Nephron progenitor cell (in vitro differentiated cells): ENCODE data around the gene MYO7A.

ENCODE experiments used
- DNase-seq: peaks from one replicate; pipeline ENCODE4 v3.0.0; 2021
- H3K27ac Mint-ChIP-seq: 2 replicates; pipeline ENCODE4 v1.8.0; 2021; ENCODE audit warnings: mild to moderate bottlenecking, moderate library complexity, mixed read lengths
- H3K27me3 Mint-ChIP-seq: 2 replicates; pipeline ENCODE4 v1.8.0; 2021; ENCODE audit warnings: mild to moderate bottlenecking, low read depth, mixed read lengths; ENCODE audit not compliant: poor library complexity
- H3K36me3 Mint-ChIP-seq: 2 replicates; pipeline ENCODE4 v1.8.0; 2021; ENCODE audit warnings: low read depth, mixed read lengths
- H3K4me1 Mint-ChIP-seq: 2 replicates; pipeline ENCODE4 v1.8.0; 2021; ENCODE audit warnings: mixed read lengths
- H3K4me3 Mint-ChIP-seq: 2 replicates; pipeline ENCODE4 v1.8.0; 2021; ENCODE audit warnings: mild to moderate bottlenecking, moderate library complexity, mixed read lengths
- H3K9me3 Mint-ChIP-seq: 2 replicates; pipeline ENCODE4 v1.8.0; 2021; ENCODE audit warnings: mild to moderate bottlenecking, moderate library complexity, mixed read lengths
- TF ChIP-seq, protein P1 (sequence below): fragments of 200-600 bp; sonication (generic); IDR thresholded peaks from 2 replicates; pipeline ENCODE4 v1.5.0; 2021; ENCODE audit warnings: antibody characterized with exemption

Gene MYO7A

DNA sequence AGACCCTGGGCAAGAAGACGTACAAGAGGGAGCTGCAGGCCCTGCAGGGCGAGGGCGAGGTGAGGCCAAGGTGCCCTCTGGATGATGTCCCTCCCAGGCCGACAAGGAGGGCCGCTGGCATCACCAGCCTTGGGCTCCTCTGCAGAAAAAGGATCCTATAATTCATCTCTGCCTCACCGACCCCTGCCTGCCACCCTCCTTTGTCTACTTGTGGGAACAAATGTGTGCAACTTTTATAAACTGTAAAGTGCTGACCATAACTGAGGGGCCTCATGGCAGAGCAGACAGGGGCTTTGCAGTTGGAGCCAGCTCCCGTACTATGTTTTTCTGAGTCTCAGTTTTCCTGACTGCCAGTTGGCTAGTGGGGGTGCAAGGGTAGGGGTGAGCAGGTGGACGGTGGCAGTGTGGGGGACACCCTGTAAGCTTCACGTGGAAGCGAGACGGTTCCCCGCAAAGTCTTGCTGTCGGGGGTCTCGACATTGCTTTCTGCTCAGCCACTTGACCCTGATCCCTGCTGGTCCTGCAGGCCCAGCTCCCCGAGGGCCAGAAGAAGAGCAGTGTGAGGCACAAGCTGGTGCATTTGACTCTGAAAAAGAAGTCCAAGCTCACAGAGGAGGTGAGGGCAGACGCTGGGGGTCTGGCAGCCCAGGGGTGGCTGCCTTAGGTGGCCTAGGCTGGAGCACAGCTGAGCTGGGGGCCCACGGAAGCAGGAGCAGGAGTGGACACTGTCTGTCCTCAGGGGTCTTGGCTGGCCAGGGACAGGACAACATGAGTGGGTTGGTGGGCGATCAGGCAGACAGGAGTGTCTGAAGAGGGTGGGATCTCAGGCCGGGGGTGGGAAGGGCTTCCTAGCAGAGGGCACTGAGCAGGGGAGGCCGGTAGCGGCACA, 54.7 kb downstream of the MYO7A start:
- Mint-ChIP-seq H3K36me3 (peaks cover 5% of the 10 kb centered on the region), H3K9me3 (peaks cover 4% of the 10 kb centered on the region), H3K27me3 (peaks cover 2% of the 10 kb centered on the region), H3K4me3 (no peak overlapping the region), H3K4me1 (peaks cover 5% of the 10 kb centered on the region), H3K27ac (peak overlapping the region; percentile 69)
- DNase-seq = no peak
- TF ChIP-seq, protein P1, sequence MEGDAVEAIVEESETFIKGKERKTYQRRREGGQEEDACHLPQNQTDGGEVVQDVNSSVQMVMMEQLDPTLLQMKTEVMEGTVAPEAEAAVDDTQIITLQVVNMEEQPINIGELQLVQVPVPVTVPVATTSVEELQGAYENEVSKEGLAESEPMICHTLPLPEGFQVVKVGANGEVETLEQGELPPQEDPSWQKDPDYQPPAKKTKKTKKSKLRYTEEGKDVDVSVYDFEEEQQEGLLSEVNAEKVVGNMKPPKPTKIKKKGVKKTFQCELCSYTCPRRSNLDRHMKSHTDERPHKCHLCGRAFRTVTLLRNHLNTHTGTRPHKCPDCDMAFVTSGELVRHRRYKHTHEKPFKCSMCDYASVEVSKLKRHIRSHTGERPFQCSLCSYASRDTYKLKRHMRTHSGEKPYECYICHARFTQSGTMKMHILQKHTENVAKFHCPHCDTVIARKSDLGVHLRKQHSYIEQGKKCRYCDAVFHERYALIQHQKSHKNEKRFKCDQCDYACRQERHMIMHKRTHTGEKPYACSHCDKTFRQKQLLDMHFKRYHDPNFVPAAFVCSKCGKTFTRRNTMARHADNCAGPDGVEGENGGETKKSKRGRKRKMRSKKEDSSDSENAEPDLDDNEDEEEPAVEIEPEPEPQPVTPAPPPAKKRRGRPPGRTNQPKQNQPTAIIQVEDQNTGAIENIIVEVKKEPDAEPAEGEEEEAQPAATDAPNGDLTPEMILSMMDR = no peak

DNA sequence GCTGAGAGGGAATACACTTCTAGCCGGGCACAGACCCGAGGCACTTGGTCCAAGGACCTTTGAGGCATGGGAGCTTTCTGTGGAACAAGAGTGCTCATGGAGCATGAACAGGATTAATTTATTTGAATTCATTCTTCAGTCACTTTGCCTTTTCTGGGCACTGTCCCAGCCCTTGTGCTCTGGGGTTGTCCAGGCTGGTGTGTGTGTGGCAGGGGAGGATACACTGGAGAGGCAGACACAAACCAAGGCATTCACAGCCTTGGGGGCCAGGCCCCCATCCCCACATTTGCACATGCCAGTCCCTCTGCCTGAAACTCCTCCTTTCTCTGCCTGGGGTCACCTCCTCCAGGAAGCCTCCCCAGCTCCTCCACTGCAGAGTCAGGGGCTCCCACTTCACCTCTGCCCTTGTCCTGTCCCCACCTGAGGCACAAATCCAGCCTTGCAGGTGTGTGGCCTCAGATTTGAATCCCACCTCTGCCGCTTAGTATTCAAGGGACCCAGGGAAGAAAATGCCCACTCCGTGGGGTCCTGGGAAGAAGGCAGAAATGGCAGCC, 55.5 kb downstream of the MYO7A start:
- peaks cover 1% of the 10 kb centered on the region for H3K36me3 Mint-ChIP-seq
- H3K27me3 Mint-ChIP-seq = peaks cover 2% of the 10 kb centered on the region
- peaks cover 1% of the 10 kb centered on the region for H3K9me3 Mint-ChIP-seq
- no peak overlapping the region for H3K4me3 Mint-ChIP-seq
- peaks cover 5% of the 10 kb centered on the region for H3K4me1 Mint-ChIP-seq
- no peak overlapping the region for H3K27ac Mint-ChIP-seq
- TF ChIP-seq, protein P1 = no peak
- no peak for DNase-seq

DNA sequence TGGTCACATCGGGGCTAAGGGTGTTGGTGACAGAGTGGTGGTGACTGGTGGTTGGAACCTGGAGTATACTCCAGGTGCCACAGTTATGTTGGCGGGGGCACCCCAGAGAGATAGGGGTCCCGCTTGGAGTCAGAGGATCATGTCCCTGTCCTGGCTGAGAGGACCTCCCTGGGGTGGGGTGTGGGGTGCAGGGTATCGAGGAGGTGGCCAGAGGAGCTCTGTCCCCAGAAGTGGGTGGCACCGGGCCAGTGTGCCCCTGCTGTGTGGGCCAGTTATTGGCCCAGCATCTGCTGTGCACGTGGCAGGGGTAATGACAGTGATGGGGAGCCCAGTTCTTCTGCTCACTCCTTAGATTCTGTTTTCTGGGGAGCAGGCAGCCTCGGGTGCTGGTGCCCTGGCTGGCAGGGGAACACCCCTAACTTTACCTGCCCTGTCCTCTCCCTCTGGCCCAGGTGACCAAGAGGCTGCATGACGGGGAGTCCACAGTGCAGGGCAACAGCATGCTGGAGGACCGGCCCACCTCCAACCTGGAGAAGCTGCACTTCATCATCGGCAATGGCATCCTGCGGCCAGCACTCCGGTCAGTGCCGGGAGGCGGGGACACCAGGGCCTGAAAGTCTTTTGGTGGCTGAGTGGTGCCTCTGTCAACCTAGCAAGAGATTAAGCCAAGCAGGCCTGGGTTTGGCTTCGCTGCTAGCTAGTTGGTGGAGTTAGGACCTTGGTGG, 56.3 kb downstream of the MYO7A start:
- H3K4me3 Mint-ChIP-seq = no peak overlapping the region
- no peaks in the 10 kb centered on the region for H3K36me3 Mint-ChIP-seq
- H3K4me1 Mint-ChIP-seq = peaks cover 5% of the 10 kb centered on the region
- H3K9me3 Mint-ChIP-seq = no peaks in the 10 kb centered on the region
- no peak for DNase-seq
- H3K27ac Mint-ChIP-seq = no peak overlapping the region
- TF ChIP-seq, protein P1 = no peak
- H3K27me3 Mint-ChIP-seq = peaks cover 5% of the 10 kb centered on the region

DNA sequence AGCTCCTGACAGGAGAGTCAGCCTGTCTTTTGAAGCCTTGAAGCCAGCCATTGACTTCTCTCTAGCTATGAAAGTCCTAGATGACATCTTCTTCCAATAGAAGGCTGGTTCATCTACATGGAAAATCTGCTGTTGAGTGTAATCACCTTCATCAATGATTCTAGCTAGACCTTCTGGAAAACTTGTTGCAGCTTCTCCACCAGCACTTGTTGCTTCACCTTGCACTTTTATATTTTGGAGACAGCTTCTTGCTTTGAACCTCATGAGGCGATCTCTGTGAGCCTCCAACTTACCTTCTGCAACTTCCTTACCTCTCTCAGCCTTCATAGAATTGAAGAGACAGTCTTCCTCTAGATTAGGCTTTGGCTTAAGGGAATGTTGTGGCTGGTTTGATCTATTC, 58.3 kb downstream of the MYO7A start:
- no peak overlapping the region for H3K27ac Mint-ChIP-seq
- H3K4me3 Mint-ChIP-seq = no peak overlapping the region
- DNase-seq = no peak
- no peaks in the 10 kb centered on the region for H3K9me3 Mint-ChIP-seq
- TF ChIP-seq, protein P1 = no peak
- peaks cover 5% of the 10 kb centered on the region for H3K4me1 Mint-ChIP-seq
- H3K36me3 Mint-ChIP-seq = no peaks in the 10 kb centered on the region
- peaks cover 5% of the 10 kb centered on the region for H3K27me3 Mint-ChIP-seq

DNA sequence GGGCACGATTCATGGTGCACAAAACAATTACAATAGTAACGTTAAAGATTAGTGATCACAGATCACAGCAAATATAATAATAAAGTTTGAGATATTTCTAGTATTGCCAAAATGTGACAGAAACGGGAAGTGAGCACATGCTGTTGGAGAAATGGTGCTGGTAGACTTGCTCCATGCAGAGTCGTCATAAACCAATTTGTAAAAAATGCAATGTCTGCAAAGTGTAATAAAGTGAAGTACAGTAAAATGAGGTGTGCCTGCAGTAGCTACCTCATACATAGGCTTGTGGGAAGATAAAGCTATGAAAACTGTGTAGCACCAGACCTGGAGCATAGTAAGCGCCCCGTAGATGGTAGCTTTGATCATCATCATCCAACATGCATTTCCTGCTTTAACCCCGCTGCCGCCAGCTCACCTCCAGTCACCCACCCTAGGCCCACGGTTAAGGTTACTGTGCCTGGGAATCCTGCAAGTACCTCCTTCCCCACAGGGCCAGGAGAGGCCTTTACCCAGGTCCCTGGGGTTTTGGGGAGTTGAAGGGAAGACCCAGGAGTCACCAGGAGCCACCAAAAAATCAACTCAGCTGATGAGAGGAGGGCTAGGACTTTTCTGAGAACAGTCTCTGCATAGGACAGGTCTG, 59.2 kb downstream of the MYO7A start:
- Mint-ChIP-seq H3K4me1 (peaks cover 3% of the 10 kb centered on the region), H3K27ac (no peak overlapping the region), H3K36me3 (no peaks in the 10 kb centered on the region), H3K4me3 (no peak overlapping the region), H3K9me3 (no peaks in the 10 kb centered on the region), H3K27me3 (peaks cover 5% of the 10 kb centered on the region)
- TF ChIP-seq, protein P1 = no peak
- DNase-seq = no peak
